B cell (primary cell): Measurements from ENCODE around the gene FIZ1. TPM values are rescaled to one million over a fixed set of nuclear protein-coding genes. Genes with fewer than 3 reads are reported as not detected.
A peak's percentile ranks its signal among the peaks of the same experiment; 100 is the strongest.

ENCODE experiments used
- ATAC-seq: fragments of 200-7000 bp; cut with Tn5 transposase; one replicate; pipeline ENCODE4 v1.10.0; 2021; ENCODE audit warnings: low read depth, mild to moderate bottlenecking, moderate number of reproducible peaks, moderate library complexity
- CTCF ChIA-PET: fragments of 350-600 bp; sonication (Branson Sonifier 250); formaldehyde crosslinking; loops from one replicate; lab custom pipeline; 2021; ENCODE audit warnings: antibody characterized with exemption, inconsistent platforms; lab: Charles Lee
- POLR2A ChIA-PET: fragments of 350-600 bp; sonication (Branson Sonifier 250); formaldehyde crosslinking; loops from one replicate; lab custom pipeline; 2021; ENCODE audit warnings: antibody characterized with exemption; lab: Charles Lee
- DNase-seq: peaks from one replicate; pipeline ENCODE4 v3.0.0; 2013
- H2AFZ ChIP-seq: 2 replicates; pipeline ENCODE4 v1.6.1; 2012; ENCODE audit warnings: mild to moderate bottlenecking, low read depth, low read length; ENCODE audit not compliant: insufficient read depth, poor library complexity, severe bottlenecking
- H3K27ac ChIP-seq, 2 donors: 1 replicate in 1 of 2; 2 replicates in 1 of 2; pipeline ENCODE4 v1.5.1; 2012 to 2013; ENCODE audit warnings: low read length in 2 of 2, mild to moderate bottlenecking in 2 of 2, moderate library complexity in 1 of 2
- H3K27me3 ChIP-seq, 4 experiments: fragments of 200-600 bp in 1 of 4; sonication (generic) in 1 of 4; replicated peaks in 1 of 4; 1 replicate in 2 of 4; 2 replicates in 2 of 4; pipeline versions ENCODE4 v1.6.1 to v1.7.0; 2013 to 2016; ENCODE audit warnings: low read length in 3 of 4, mild to moderate bottlenecking in 2 of 4, mixed read lengths in 1 of 4, moderate library complexity in 1 of 4; ENCODE audit not compliant: insufficient read depth in 4 of 4, control insufficient read depth in 3 of 4; ENCODE audit errors: control extremely low read depth in 1 of 4
- H3K36me3 ChIP-seq, 2 experiments: replicated peaks in 1 of 2; 1 replicate in 1 of 2; 2 replicates in 1 of 2; pipeline versions ENCODE4 v1.6.1 to v1.7.1; 2013; ENCODE audit warnings: low read length in 1 of 2; ENCODE audit not compliant: insufficient read depth in 2 of 2, control insufficient read depth in 1 of 2; ENCODE audit errors: control extremely low read depth in 1 of 2, extremely low read depth in 1 of 2
- H3K4me1 ChIP-seq, 2 donors: fragments of 200-600 bp in 1 of 2; sonication (generic) in 1 of 2; 1 replicate in 1 of 2; 2 replicates in 1 of 2; pipeline versions ENCODE4 v1.5.1 to v1.6.1; 2013 to 2017; ENCODE audit warnings: low read length in 2 of 2; ENCODE audit not compliant: control insufficient read depth in 2 of 2, insufficient read depth in 2 of 2
- H3K4me2 ChIP-seq: replicated peaks from 2 replicates; pipeline ENCODE3; 2012; ENCODE audit warnings: mild to moderate bottlenecking, low read depth, low read length; ENCODE audit not compliant: poor library complexity, severe bottlenecking
- H3K4me3 ChIP-seq, 5 experiments: fragments of 200-600 bp in 1 of 5; sonication (generic) in 1 of 5; 1 replicate in 3 of 5; 2 replicates in 2 of 5; pipeline versions ENCODE4 v1.5.1 to v1.7.0; 2011 to 2016; ENCODE audit warnings: low read length in 4 of 5, mild to moderate bottlenecking in 4 of 5, low read depth in 2 of 5, control low read depth in 1 of 5, moderate library complexity in 1 of 5; ENCODE audit not compliant: insufficient read depth in 1 of 5; ENCODE audit errors: control extremely low read depth in 1 of 5, extremely low read depth in 1 of 5
- H3K79me2 ChIP-seq: fragments of 200-600 bp; sonication (generic); one replicate; pipeline ENCODE4 v1.6.0; 2016; ENCODE audit warnings: low read length; ENCODE audit not compliant: control insufficient read depth, insufficient read depth
- H3K9ac ChIP-seq: fragments of 200-600 bp; sonication (generic); 2 replicates; pipeline ENCODE4 v1.6.1; 2017; ENCODE audit warnings: mild to moderate bottlenecking, low read length, moderate library complexity
- H3K9me3 ChIP-seq, 3 donors: one replicate each; pipeline versions ENCODE4 v1.6.1 to v1.7.1; 2013; ENCODE audit warnings: low read length in 2 of 3; ENCODE audit not compliant: control insufficient read depth in 2 of 3, insufficient read depth in 1 of 3; ENCODE audit errors: control extremely low read depth in 1 of 3
- H4K20me1 ChIP-seq: 2 replicates; pipeline ENCODE4 v1.6.0; 2012; ENCODE audit warnings: mild to moderate bottlenecking, low read length; ENCODE audit not compliant: insufficient read depth, control insufficient read depth, poor library complexity, severe bottlenecking
- H3K27ac Mint-ChIP-seq: one replicate; pipeline ENCODE4 v1.8.0; 2021; ENCODE audit warnings: mixed read lengths
- H3K27me3 Mint-ChIP-seq: one replicate; pipeline ENCODE4 v1.8.0; 2021; ENCODE audit warnings: mixed read lengths
- H3K4me1 Mint-ChIP-seq: one replicate; pipeline ENCODE4 v1.8.0; 2021; ENCODE audit warnings: mixed read lengths
- H3K4me3 Mint-ChIP-seq: one replicate; pipeline ENCODE4 v1.8.0; 2021; ENCODE audit warnings: mixed read lengths
- H3K9me3 Mint-ChIP-seq: one replicate; pipeline ENCODE4 v1.8.0; 2022; ENCODE audit warnings: mixed read lengths; ENCODE audit not compliant: insufficient read depth
- EZH2 ChIP-seq: IDR thresholded peaks from 2 replicates; pipeline ENCODE4 v1.6.1; 2012; ENCODE audit warnings: borderline replicate concordance, low read depth, mild to moderate bottlenecking, moderate library complexity, low read length; ENCODE audit not compliant: insufficient read depth, poor library complexity, severe bottlenecking
- WGBS: methylation state at CpG from one replicate; pipeline ENCODE4 v1.1.5; 2013; ENCODE audit warnings: missing lambda C conversion rate; ENCODE audit not compliant: insufficient coverage; 5-methylcytosine and 5-hydroxymethylcytosine counted together
- intact Hi-C: fragments of 100-400 bp; cut with micrococcal nuclease; formaldehyde crosslinking; loops from one replicate; pipeline ENCODE4 v1.10.0; 2022
- polyA plus RNA-seq: library from polyadenylated mRNA; depleted of rRNA; stranded (reverse); fragments of >200 nt; gene quantifications from 2 replicates; pipeline ENCODE4 v1.2.3, GENCODE V29; 2012
- total RNA-seq, 2 donors: library from RNA; stranded (reverse); fragments of 120-200 nt in 1 of 2; gene quantifications; 1 replicate in 1 of 2; 2 replicates in 1 of 2; pipeline versions ENCODE4 v1.2.3 to v1.2.4, GENCODE V29; 2013 to 2022
- TF ChIP-seq, protein P1 (sequence below): fragments of 200-600 bp; IDR thresholded peaks from one replicate; pipeline ENCODE4 v1.8.0; 2022; ENCODE audit warnings: antibody characterized with exemption, mild to moderate bottlenecking

The FIZ1 gene
- total and polyA plus RNA-seq, 2 donors (not counting 1 experiment from before 2014, with no cell fraction given), result 8.0 to 26.4 TPM

DNA sequence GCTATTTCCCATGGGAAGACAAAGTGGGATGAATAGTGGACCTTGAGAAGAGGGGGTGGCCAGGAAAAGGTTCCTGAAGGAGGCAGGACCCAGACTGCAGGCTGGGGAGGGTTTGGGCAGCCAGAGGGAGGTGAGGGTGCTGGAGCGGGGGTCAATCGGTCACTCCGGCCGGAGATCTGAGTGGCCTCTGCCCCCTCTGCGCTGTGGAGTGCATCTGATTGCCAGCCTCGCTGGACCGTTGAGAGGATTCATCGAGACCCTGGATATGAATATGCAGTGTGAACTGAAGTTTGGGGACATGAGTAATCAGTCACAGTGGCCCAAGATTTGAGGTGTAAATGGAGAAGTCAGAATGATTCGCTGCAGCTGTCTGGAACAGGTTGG, 36.0 kb upstream of the FIZ1 start:
- Mint-ChIP-seq H3K4me3 (peak overlapping the region; percentile 96), H3K9me3 (no peaks in the 10 kb centered on the region), H3K27me3 (no peaks in the 10 kb centered on the region), H3K4me1 (peaks cover 61% of the 10 kb centered on the region), H3K27ac (peak overlapping the region; percentile 98)
- Histone ChIP-seq H3K4me2 (peak overlapping the region; percentile 94), H3K27ac (peak overlapping the region; percentile 98 to 100), H3K9me3 (peaks cover 0 to 7% (median 0%) of the 10 kb centered on the region in 3 donors), H3K27me3 (no peaks in the 10 kb centered on the region), H3K9ac (peak overlapping the region; percentile 100), H2AFZ (peak overlapping the region; percentile 56), H3K4me1 (peaks cover 20 to 65% of the 10 kb centered on the region in 2 donors), H4K20me1 (no peaks in the 10 kb centered on the region), H3K4me3 (peak overlapping the region; percentile 74 to 100 (median 93)), H3K79me2 (peaks cover 35% of the 10 kb centered on the region), H3K36me3 (peaks cover 0 to 2% of the 10 kb centered on the region in 2 experiments)
- ATAC-seq (no peak), DNase-seq (peak; percentile 61)
- TF ChIP-seq, protein P1, sequence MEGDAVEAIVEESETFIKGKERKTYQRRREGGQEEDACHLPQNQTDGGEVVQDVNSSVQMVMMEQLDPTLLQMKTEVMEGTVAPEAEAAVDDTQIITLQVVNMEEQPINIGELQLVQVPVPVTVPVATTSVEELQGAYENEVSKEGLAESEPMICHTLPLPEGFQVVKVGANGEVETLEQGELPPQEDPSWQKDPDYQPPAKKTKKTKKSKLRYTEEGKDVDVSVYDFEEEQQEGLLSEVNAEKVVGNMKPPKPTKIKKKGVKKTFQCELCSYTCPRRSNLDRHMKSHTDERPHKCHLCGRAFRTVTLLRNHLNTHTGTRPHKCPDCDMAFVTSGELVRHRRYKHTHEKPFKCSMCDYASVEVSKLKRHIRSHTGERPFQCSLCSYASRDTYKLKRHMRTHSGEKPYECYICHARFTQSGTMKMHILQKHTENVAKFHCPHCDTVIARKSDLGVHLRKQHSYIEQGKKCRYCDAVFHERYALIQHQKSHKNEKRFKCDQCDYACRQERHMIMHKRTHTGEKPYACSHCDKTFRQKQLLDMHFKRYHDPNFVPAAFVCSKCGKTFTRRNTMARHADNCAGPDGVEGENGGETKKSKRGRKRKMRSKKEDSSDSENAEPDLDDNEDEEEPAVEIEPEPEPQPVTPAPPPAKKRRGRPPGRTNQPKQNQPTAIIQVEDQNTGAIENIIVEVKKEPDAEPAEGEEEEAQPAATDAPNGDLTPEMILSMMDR, result no peak
- TF ChIP-seq EZH2, result no peak
- intact Hi-C loops, result loop anchor here (1.0 to 10.0 kb wide), 4 partner anchors 8 to 679 kb away; partner anchors contain the start of genes PPP1R12C, PPP6R1, ZNF581 and ZSCAN5A
- POLR2A ChIA-PET, result interaction anchor here (0.7 to 6.2 kb wide), 13 partner anchors 8 to 296 kb away, joined by 3 to 55 read pairs (median 4); partner anchors contain the start of genes CCDC106, FIZ1, ISOC2 and KMT5C
- CTCF ChIA-PET, result interaction anchor here (0.6 to 9.4 kb wide), 8 partner anchors 11 to 494 kb away, joined by 3 to 131 read pairs (median 6); partner anchors contain the start of genes CCDC106, U2AF2, ZNF524 and ZNF784
- 7% methylated on average over 9 of the region's 9 CpGs for WGBS

GRCh38 chr19:55633861-55634260, 34.5 kb upstream of the FIZ1 start:
- no peak overlapping the region for H2AFZ ChIP-seq
- H3K4me3 Mint-ChIP-seq, result no peak overlapping the region
- DNase-seq (no peak), ATAC-seq (no peak)
- intact Hi-C loops, result loop anchor here (5.0 to 10.0 kb wide), 4 partner anchors 132 to 681 kb away; partner anchors contain the start of genes PPP1R12C, PPP6R1 and ZSCAN5A
- no peaks in the 10 kb centered on the region for H4K20me1 ChIP-seq
- no peak for TF ChIP-seq EZH2
- TF ChIP-seq, protein P1, result no peak
- H3K4me1 Mint-ChIP-seq, result peaks cover 51% of the 10 kb centered on the region
- peaks cover 35% of the 10 kb centered on the region for H3K79me2 ChIP-seq
- 92% methylated on average over 8 of the region's 8 CpGs for WGBS
- H3K4me2 ChIP-seq, result peak overlapping the region; percentile 94
- no peak overlapping the region for H3K9ac ChIP-seq
- H3K27me3 ChIP-seq, result no peaks in the 10 kb centered on the region
- peaks cover 0 to under 1% (median 0%) of the 10 kb centered on the region in 3 donors for H3K9me3 ChIP-seq
- ChIA-PET CTCF (interaction anchor here (1.0 to 9.4 kb wide), 20 partner anchors 9 to 700 kb away, joined by 3 to 132 read pairs (median 22); partner anchors contain the start of genes CCDC106, TMEM238, U2AF2 and ZNF581), POLR2A (interaction anchor here (1.3 to 6.2 kb wide), 5 partner anchors 9 to 295 kb away, joined by 4 to 55 read pairs (median 12); partner anchors contain the start of genes CCDC106, KMT5C, U2AF2 and ZNF784)
- H3K27ac ChIP-seq, result peak overlapping the region in 1 of 2 donors; percentile 98
- peaks cover 0 to 2% of the 10 kb centered on the region in 2 experiments for H3K36me3 ChIP-seq
- H3K27me3 Mint-ChIP-seq, result no peaks in the 10 kb centered on the region
- H3K9me3 Mint-ChIP-seq, result no peaks in the 10 kb centered on the region
- peak overlapping the region; percentile 32 for H3K27ac Mint-ChIP-seq
- H3K4me3 ChIP-seq, result peak overlapping the region in 1 of 5 experiments; percentile 100
- peaks cover 20 to 55% of the 10 kb centered on the region in 2 donors for H3K4me1 ChIP-seq
